HG03064 (cell line): ENCODE measurements around the gene FEM1B.

Experiments
- ATAC-seq: cut with Tn5 transposase; IDR thresholded peaks from one replicate; pipeline ENCODE4 v1.9.1; 2021; ENCODE audit warnings: low read depth; ENCODE audit not compliant: unreplicated experiment

The FEM1B gene

GRCh38 chr15:68283401-68283800, 5.9 kb downstream of the FEM1B start:
- ATAC-seq, result no peak

GRCh38 chr15:68284616-68285258, 7.2 kb downstream of the FEM1B start:
- ATAC-seq, result no peak

- ATAC-seq, result no peak
These were observed 7.9 kb downstream of the FEM1B start for GRCh38 chr15:68285259-68285980.

GRCh38 chr15:68286256-68286655, 8.7 kb downstream of the FEM1B start:
- no peak for ATAC-seq

- no peak for ATAC-seq
These were observed 11.5 kb downstream of the FEM1B start for GRCh38 chr15:68289057-68289456.

- no peak for ATAC-seq
These were observed 12.2 kb downstream of the FEM1B start for GRCh38 chr15:68289621-68290352.

- no peak for ATAC-seq
These were observed 13.2 kb downstream of the FEM1B start for GRCh38 chr15:68290715-68291114.

- ATAC-seq, result no peak
These were observed 14.7 kb downstream of the FEM1B start for GRCh38 chr15:68292157-68292781.

- ATAC-seq, result no peak
These were observed 15.4 kb downstream of the FEM1B start for GRCh38 chr15:68292967-68293366.

GRCh38 chr15:68295014-68295805, 17.7 kb downstream of the FEM1B start:
- no peak for ATAC-seq

GRCh38 chr15:68298336-68298735, 20.8 kb downstream of the FEM1B start:
- ATAC-seq, result no peak

GRCh38 chr15:68298882-68299381, 21.4 kb downstream of the FEM1B start:
- peak; percentile 92 for ATAC-seq

GRCh38 chr15:68299436-68299835, 21.9 kb downstream of the FEM1B start:
- ATAC-seq, result no peak

- no peak for ATAC-seq
These were observed 22.8 kb downstream of the FEM1B start for GRCh38 chr15:68300115-68300940.

GRCh38 chr15:68301301-68301700, 23.8 kb downstream of the FEM1B start:
- ATAC-seq, result no peak

- no peak for ATAC-seq
These were observed 25.2 kb downstream of the FEM1B start for GRCh38 chr15:68302729-68303128.

- ATAC-seq, result no peak
These were observed 25.6 kb downstream of the FEM1B start for GRCh38 chr15:68303134-68303533.

- no peak for ATAC-seq
These were observed 26.3 kb downstream of the FEM1B start for GRCh38 chr15:68303560-68304436.
